WTC11 (cell line): ENCODE measurements around the gene PLCG1. TPM values are rescaled to one million over a fixed set of nuclear protein-coding genes. Genes with fewer than 3 reads are reported as not detected.

Experiments used
- ATAC-seq: fragments of 200-7000 bp; cut with Tn5 transposase; 2 replicates; pipeline ENCODE4 v1.10.0; 2021; ENCODE audit warnings: mild to moderate bottlenecking, moderate library complexity
- CTCF ChIA-PET: fragments of 300-600 bp; sonication (Branson Sonifier 250); formaldehyde crosslinking; loops from one replicate; lab custom pipeline; 2021; ENCODE audit warnings: antibody characterized with exemption; lab: Charles Lee
- POLR2A ChIA-PET: fragments of 350-600 bp; sonication (Branson Sonifier 250); formaldehyde crosslinking; loops from one replicate; lab custom pipeline; 2021; ENCODE audit warnings: antibody characterized with exemption; lab: Charles Lee
- DNase-seq: peaks from one replicate; pipeline ENCODE4 v3.0.0; 2021; ENCODE audit warnings: low spot score
- H3K27ac Mint-ChIP-seq: 2 replicates; pipeline ENCODE4 v1.8.0; 2021; ENCODE audit warnings: mixed read lengths
- H3K27me3 Mint-ChIP-seq: 2 replicates; pipeline ENCODE4 v1.8.0; 2021; ENCODE audit warnings: low read depth, mild to moderate bottlenecking, moderate library complexity, mixed read lengths
- H3K36me3 Mint-ChIP-seq: 2 replicates; pipeline ENCODE4 v1.8.0; 2021; ENCODE audit warnings: mixed read lengths
- H3K4me1 Mint-ChIP-seq: 2 replicates; pipeline ENCODE4 v1.8.0; 2022; ENCODE audit warnings: mixed read lengths
- H3K4me3 Mint-ChIP-seq: 2 replicates; pipeline ENCODE4 v1.8.0; 2021; ENCODE audit warnings: mild to moderate bottlenecking, moderate library complexity, mixed read lengths
- H3K9me3 Mint-ChIP-seq: 2 replicates; pipeline ENCODE4 v1.8.0; 2021; ENCODE audit warnings: mixed read lengths
- AR ChIP-seq: fragments of 250-450 bp; sonication (Bioruptor Pico); IDR thresholded peaks from 2 replicates; pipeline ENCODE4 v1.9.0; 2021; ENCODE audit warnings: mild to moderate bottlenecking
- CREM ChIP-seq: sonication (generic); formaldehyde crosslinking; IDR thresholded peaks from 2 replicates; pipeline ENCODE4 v1.8.1; 2022; ENCODE audit warnings: mild to moderate bottlenecking, missing genetic modification reagents, moderate library complexity
- E2F1 ChIP-seq: sonication (generic); formaldehyde crosslinking; IDR thresholded peaks from 2 replicates; pipeline ENCODE4 v1.8.0; 2022; ENCODE audit warnings: mild to moderate bottlenecking, missing genetic modification reagents
- E2F5 ChIP-seq: sonication (generic); formaldehyde crosslinking; IDR thresholded peaks from 2 replicates; pipeline ENCODE4 v1.8.1; 2022; ENCODE audit warnings: mild to moderate bottlenecking, moderate library complexity, missing genetic modification reagents
- ELF4 ChIP-seq: sonication (generic); formaldehyde crosslinking; IDR thresholded peaks from 2 replicates; pipeline ENCODE4 v1.8.1; 2022; ENCODE audit warnings: low read depth, mild to moderate bottlenecking, moderate library complexity, missing genetic modification reagents
- FOXP1 ChIP-seq: sonication (generic); formaldehyde crosslinking; IDR thresholded peaks from 2 replicates; pipeline ENCODE4 v1.8.0; 2022; ENCODE audit warnings: missing genetic modification reagents, mild to moderate bottlenecking, moderate library complexity, borderline replicate concordance
- IRF2 ChIP-seq: sonication (generic); formaldehyde crosslinking; IDR thresholded peaks from 2 replicates; pipeline ENCODE4 v1.8.0; 2022; ENCODE audit warnings: low read depth, missing genetic modification reagents, borderline replicate concordance
- JUN ChIP-seq: sonication (generic); formaldehyde crosslinking; IDR thresholded peaks from 2 replicates; pipeline ENCODE4 v1.8.0; 2023; ENCODE audit warnings: mild to moderate bottlenecking, missing genetic modification reagents
- KAT7 ChIP-seq: sonication (generic); formaldehyde crosslinking; IDR thresholded peaks from 2 replicates; pipeline ENCODE4 v1.8.1; 2023; ENCODE audit warnings: missing genetic modification reagents, mild to moderate bottlenecking, borderline replicate concordance
- MLX ChIP-seq: sonication (generic); formaldehyde crosslinking; IDR thresholded peaks from 2 replicates; pipeline ENCODE4 v1.8.1; 2023; ENCODE audit warnings: mild to moderate bottlenecking, missing genetic modification reagents, moderate library complexity
- MYBL2 ChIP-seq: sonication (generic); formaldehyde crosslinking; IDR thresholded peaks from 2 replicates; pipeline ENCODE4 v1.8.1; 2023; ENCODE audit warnings: mild to moderate bottlenecking, moderate library complexity, missing genetic modification reagents
- NFE2L1 ChIP-seq: sonication (generic); formaldehyde crosslinking; IDR thresholded peaks from 2 replicates; pipeline ENCODE4 v1.8.1; 2023; ENCODE audit warnings: missing genetic modification reagents
- NFYB ChIP-seq: sonication (generic); formaldehyde crosslinking; conservative IDR thresholded peaks from 2 replicates; pipeline ENCODE4 v1.8.0; 2022; ENCODE audit warnings: low read depth, missing genetic modification reagents
- NR3C1 ChIP-seq: sonication (generic); formaldehyde crosslinking; conservative IDR thresholded peaks from 2 replicates; pipeline ENCODE4 v1.8.1; 2023; ENCODE audit warnings: low read depth, mild to moderate bottlenecking, missing genetic modification reagents
- TEAD1 ChIP-seq: sonication (generic); formaldehyde crosslinking; IDR thresholded peaks from 2 replicates; pipeline ENCODE4 v1.8.0; 2022; ENCODE audit warnings: mild to moderate bottlenecking, missing genetic modification reagents
- TP53 ChIP-seq: sonication (generic); formaldehyde crosslinking; IDR thresholded peaks from 2 replicates; pipeline ENCODE4 v1.8.1; 2023; ENCODE audit warnings: mild to moderate bottlenecking, missing genetic modification reagents
- USF2 ChIP-seq: sonication (generic); formaldehyde crosslinking; IDR thresholded peaks from 2 replicates; pipeline ENCODE4 v1.8.1; 2023; ENCODE audit warnings: mild to moderate bottlenecking, missing genetic modification reagents, moderate library complexity
- ZNF121 ChIP-seq: sonication (generic); formaldehyde crosslinking; IDR thresholded peaks from 2 replicates; pipeline ENCODE4 v1.8.0; 2023; ENCODE audit warnings: missing genetic modification reagents
- ZNF138 ChIP-seq: sonication (generic); formaldehyde crosslinking; conservative IDR thresholded peaks from 2 replicates; pipeline ENCODE4 v1.8.1; 2022; ENCODE audit warnings: mild to moderate bottlenecking, moderate library complexity, missing genetic modification reagents
- total RNA-seq: library from RNA; stranded (reverse); gene quantifications from 3 replicates; pipeline ENCODE4 v1.2.3, GENCODE V29; 2021
- TF ChIP-seq, protein P1 (sequence below): sonication (generic); formaldehyde crosslinking; IDR thresholded peaks from 2 replicates; pipeline ENCODE4 v1.8.0; 2022; ENCODE audit warnings: mild to moderate bottlenecking, missing genetic modification reagents
- TF ChIP-seq, protein P2 (sequence below): sonication (generic); formaldehyde crosslinking; IDR thresholded peaks from 2 replicates; pipeline ENCODE4 v1.8.1; 2022; ENCODE audit warnings: mild to moderate bottlenecking, missing genetic modification reagents, moderate library complexity, borderline replicate concordance
- TF ChIP-seq, protein P3 (sequence below): fragments of 250-450 bp; sonication (Bioruptor Pico); IDR thresholded peaks from 2 replicates; pipeline ENCODE4 v1.9.0; 2021; ENCODE audit warnings: moderate library complexity, mild to moderate bottlenecking, inconsistent platforms, borderline replicate concordance
- TF ChIP-seq, protein P4 (sequence below): sonication (generic); formaldehyde crosslinking; IDR thresholded peaks from 2 replicates; pipeline ENCODE4 v1.8.0; 2022; ENCODE audit warnings: mild to moderate bottlenecking, missing genetic modification reagents

Gene PLCG1
- total RNA-seq, 1 experiment from 2014 or later: 201 TPM

- POLR2A ChIA-PET: interaction anchor here (0.7 kb wide), 2 partner anchors 60 to 165 kb away, joined by 4 to 6 read pairs; no protein-coding TSS in a partner anchor
- ATAC-seq: peak; percentile 9
- peak; percentile 40; the same call in 1 of the 2 replicates for TF ChIP-seq FOXP1 (CRISPR knock-in tag)
- TF ChIP-seq NFE2L1 (CRISPR knock-in tag): no peak
- TF ChIP-seq, protein P1, sequence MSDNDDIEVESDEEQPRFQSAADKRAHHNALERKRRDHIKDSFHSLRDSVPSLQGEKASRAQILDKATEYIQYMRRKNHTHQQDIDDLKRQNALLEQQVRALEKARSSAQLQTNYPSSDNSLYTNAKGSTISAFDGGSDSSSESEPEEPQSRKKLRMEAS (CRISPR knock-in tag): peak; percentile 70; the same call in 1 of the 2 replicates
- peak; percentile 27; the same call in 1 of the 2 replicates for TF ChIP-seq E2F1 (CRISPR knock-in tag)
- no peak for TF ChIP-seq MLX (CRISPR knock-in tag)
- TF ChIP-seq ZNF121 (CRISPR knock-in tag): no peak
- 0 out of 2 replicates have a peak, but pooled peaks have one; percentile 53 for TF ChIP-seq MYBL2
- TF ChIP-seq, protein P2, sequence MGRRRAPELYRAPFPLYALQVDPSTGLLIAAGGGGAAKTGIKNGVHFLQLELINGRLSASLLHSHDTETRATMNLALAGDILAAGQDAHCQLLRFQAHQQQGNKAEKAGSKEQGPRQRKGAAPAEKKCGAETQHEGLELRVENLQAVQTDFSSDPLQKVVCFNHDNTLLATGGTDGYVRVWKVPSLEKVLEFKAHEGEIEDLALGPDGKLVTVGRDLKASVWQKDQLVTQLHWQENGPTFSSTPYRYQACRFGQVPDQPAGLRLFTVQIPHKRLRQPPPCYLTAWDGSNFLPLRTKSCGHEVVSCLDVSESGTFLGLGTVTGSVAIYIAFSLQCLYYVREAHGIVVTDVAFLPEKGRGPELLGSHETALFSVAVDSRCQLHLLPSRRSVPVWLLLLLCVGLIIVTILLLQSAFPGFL: 0 out of 2 replicates have a peak, but pooled peaks have one; percentile 32
- TF ChIP-seq, protein P3, sequence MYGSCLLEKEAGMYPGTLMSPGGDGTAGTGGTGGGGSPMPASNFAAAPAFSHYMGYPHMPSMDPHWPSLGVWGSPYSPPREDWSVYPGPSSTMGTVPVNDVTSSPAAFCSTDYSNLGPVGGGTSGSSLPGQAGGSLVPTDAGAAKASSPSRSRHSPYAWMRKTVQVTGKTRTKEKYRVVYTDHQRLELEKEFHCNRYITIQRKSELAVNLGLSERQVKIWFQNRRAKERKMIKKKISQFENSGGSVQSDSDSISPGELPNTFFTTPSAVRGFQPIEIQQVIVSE (CRISPR knock-in tag): no peak
- peak; percentile 54; the same call in 1 of the 2 replicates for TF ChIP-seq E2F5
- TF ChIP-seq NR3C1 (CRISPR knock-in tag): no peak
- peak; percentile 48; the same call in 1 of the 2 replicates for TF ChIP-seq TEAD1
- TF ChIP-seq NFYB (CRISPR knock-in tag): no peak
- TF ChIP-seq, protein P4, sequence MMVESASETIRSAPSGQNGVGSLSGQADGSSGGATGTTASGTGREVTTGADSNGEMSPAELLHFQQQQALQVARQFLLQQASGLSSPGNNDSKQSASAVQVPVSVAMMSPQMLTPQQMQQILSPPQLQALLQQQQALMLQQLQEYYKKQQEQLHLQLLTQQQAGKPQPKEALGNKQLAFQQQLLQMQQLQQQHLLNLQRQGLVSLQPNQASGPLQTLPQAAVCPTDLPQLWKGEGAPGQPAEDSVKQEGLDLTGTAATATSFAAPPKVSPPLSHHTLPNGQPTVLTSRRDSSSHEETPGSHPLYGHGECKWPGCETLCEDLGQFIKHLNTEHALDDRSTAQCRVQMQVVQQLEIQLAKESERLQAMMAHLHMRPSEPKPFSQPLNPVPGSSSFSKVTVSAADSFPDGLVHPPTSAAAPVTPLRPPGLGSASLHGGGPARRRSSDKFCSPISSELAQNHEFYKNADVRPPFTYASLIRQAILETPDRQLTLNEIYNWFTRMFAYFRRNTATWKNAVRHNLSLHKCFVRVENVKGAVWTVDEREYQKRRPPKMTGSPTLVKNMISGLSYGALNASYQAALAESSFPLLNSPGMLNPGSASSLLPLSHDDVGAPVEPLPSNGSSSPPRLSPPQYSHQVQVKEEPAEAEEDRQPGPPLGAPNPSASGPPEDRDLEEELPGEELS: no peak; the same call in 1 of the 2 replicates
- peak; percentile 18; the same call in 1 of the 2 replicates for TF ChIP-seq JUN (CRISPR knock-in tag)
- no peak; the same call in 1 of the 2 replicates for TF ChIP-seq TP53 (CRISPR knock-in tag)
- peak; percentile 92 for TF ChIP-seq USF2
- peak; percentile 17; the same call in 1 of the 2 replicates for TF ChIP-seq ELF4 (CRISPR knock-in tag)
- TF ChIP-seq ZNF138 (CRISPR knock-in tag): no peak
- TF ChIP-seq IRF2 (CRISPR knock-in tag): no peak
- TF ChIP-seq AR: no peak
- TF ChIP-seq KAT7: peak; percentile 48; the same call in 1 of the 2 replicates
- peak; percentile 69 for TF ChIP-seq CREM
Measured at GRCh38 chr20:41137614-41138474, 501 bp downstream of the PLCG1 start.

More at GRCh38 chr20:41137614-41138474, 501 bp downstream of the PLCG1 start:
- Mint-ChIP-seq H3K27me3 (peaks cover 13% of the 10 kb centered on the region), H3K36me3 (peaks cover 3% of the 10 kb centered on the region; the same call in 1 of the 2 replicates), H3K4me1 (peaks cover 59% of the 10 kb centered on the region), H3K4me3 (peak overlapping the region; percentile 89), H3K9me3 (no peaks in the 10 kb centered on the region), H3K27ac (peak overlapping the region; percentile 83)
- CTCF ChIA-PET: interaction anchor here (0.6 to 1.4 kb wide), 4 partner anchors 35 to 262 kb away, joined by 3 to 8 read pairs (median 3); no protein-coding TSS in a partner anchor
- DNase-seq: peak; percentile 81
